Measurements from ENCODE around the gene QRSL1. TPM values are rescaled to one million over a fixed set of nuclear protein-coding genes. Genes with fewer than 3 reads are reported as not detected.
A peak's percentile ranks its signal among the peaks of the same experiment; 100 is the strongest.

QRSL1 gene
- total RNA-seq, 6 donors from 2014 or later, result 3.9 to 9.5 (median 7.7) TPM

DNA sequence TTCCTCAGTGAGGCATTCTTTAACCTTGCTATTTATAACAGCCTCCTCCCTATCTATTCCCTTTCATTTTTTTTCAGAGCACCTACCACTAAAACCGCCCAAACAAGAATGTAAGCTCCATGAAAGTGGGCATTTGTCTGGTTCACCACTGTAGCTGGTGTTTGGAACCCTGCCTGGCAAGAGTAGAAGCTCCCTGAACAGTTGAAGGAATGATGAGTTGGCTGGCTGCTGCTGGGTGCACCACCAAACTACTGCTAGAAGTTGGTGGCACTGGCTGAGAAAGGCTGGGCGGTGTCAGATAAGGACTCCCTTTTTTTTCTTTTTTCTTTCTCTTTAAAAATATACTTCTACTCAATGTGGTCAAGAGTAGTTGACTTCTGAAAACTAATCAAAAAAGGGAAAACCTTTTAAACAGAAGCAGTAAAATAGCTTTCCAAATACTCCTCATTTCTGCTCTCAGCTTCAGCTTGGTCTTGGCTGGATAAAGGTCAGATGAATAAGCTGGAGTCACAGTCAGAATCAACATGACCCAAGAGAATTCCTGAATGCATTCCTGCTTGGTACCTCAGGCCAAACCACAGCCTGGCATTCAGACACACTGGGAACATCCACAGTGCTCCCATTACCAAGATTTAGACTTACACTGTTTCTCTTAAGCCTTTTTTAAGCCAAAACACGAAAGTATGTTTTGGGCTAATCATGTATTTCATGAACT lies 38.1 kb upstream of the QRSL1 start:
- WGBS, 2 donors, result 92 to 95% methylated on average over 3 of the region's 3 CpGs
- H3K27ac ChIP-seq, result no peak overlapping the region
- no peaks in the 10 kb centered on the region for H3K9me3 ChIP-seq
- DNase-seq, result no peak
- peaks cover 0 to 17% (median 0%) of the 10 kb centered on the region in 4 donors for H3K36me3 ChIP-seq
- H3K27me3 ChIP-seq, result no peaks in the 10 kb centered on the region
- H3K4me1 ChIP-seq, result no peaks in the 10 kb centered on the region
- TF ChIP-seq EP300 (IDR thresholded peaks at IDR 0.05) (no peak), POLR2A (IDR thresholded peaks at IDR 0.05) (no peak), POLR2AphosphoS5 (IDR thresholded peaks at IDR 0.05) (no peak)
- TF ChIP-seq, protein P1, sequence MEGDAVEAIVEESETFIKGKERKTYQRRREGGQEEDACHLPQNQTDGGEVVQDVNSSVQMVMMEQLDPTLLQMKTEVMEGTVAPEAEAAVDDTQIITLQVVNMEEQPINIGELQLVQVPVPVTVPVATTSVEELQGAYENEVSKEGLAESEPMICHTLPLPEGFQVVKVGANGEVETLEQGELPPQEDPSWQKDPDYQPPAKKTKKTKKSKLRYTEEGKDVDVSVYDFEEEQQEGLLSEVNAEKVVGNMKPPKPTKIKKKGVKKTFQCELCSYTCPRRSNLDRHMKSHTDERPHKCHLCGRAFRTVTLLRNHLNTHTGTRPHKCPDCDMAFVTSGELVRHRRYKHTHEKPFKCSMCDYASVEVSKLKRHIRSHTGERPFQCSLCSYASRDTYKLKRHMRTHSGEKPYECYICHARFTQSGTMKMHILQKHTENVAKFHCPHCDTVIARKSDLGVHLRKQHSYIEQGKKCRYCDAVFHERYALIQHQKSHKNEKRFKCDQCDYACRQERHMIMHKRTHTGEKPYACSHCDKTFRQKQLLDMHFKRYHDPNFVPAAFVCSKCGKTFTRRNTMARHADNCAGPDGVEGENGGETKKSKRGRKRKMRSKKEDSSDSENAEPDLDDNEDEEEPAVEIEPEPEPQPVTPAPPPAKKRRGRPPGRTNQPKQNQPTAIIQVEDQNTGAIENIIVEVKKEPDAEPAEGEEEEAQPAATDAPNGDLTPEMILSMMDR (IDR thresholded peaks at IDR 0.05), result no peak
- no peak overlapping the region for H3K4me3 ChIP-seq
- ATAC-seq (ENCODE audit: low FRiP score in 2 of 2), result no peak

DNA sequence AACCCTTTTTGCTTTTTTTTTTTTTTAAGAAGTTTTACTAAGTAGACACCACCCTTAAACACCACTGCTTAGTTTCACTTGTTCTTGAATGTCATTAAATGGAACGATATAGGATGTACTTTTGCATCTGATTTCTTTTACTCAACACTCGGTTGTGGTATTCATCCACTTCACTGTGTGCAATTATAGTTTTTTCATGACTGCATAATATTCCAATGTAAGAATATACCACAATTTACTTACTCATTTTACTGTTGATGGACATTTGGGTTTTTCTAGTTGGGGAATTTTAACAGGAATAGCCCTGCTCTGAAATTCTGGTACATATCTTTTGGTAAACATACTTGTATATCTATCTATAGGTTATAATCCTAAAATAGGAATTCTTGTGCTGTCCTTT lies 29.9 kb upstream of the QRSL1 start:
- no peak overlapping the region for H3K27ac ChIP-seq
- no peak for DNase-seq
- WGBS, 2 donors, result 50 to 95% methylated on average over 1 to 2 of the region's 2 CpGs
- H3K9me3 ChIP-seq, result no peaks in the 10 kb centered on the region
- no peaks in the 10 kb centered on the region for H3K4me1 ChIP-seq
- H3K27me3 ChIP-seq, result no peaks in the 10 kb centered on the region
- no peak for ATAC-seq (ENCODE audit: low FRiP score in 2 of 2)
- no peak overlapping the region for H3K4me3 ChIP-seq
- H3K36me3 ChIP-seq, result peaks cover 0 to 11% (median 0%) of the 10 kb centered on the region in 4 donors
- TF ChIP-seq POLR2A (IDR thresholded peaks at IDR 0.05) (no peak), EP300 (IDR thresholded peaks at IDR 0.05) (no peak), POLR2AphosphoS5 (IDR thresholded peaks at IDR 0.05) (no peak)
- TF ChIP-seq, protein P1 (IDR thresholded peaks at IDR 0.05), result no peak

DNA sequence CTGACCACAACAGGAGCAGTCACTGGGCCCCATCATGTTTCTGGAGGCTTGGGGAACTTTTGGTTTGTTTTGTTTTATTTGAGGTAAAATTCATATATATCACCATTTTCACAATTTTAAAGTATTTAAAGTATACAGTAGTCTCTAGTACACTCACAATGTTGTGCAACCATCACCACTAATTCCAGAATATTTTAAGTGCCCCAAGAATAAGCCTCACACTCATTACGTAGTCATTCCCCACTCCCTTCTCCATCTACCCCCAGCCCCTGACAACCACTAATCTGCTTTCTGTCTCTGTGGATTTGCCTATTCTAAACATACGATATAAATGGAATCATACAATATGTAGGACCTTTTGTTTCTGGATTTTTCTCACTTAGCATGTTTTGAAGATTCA lies 29.0 kb upstream of the QRSL1 start:
- Histone ChIP-seq H3K4me1 (no peaks in the 10 kb centered on the region), H3K4me3 (no peak overlapping the region), H3K36me3 (peaks cover 0 to 11% (median 0%) of the 10 kb centered on the region in 4 donors), H3K27ac (no peak overlapping the region), H3K9me3 (no peaks in the 10 kb centered on the region), H3K27me3 (no peaks in the 10 kb centered on the region)
- DNase-seq (no peak), ATAC-seq (ENCODE audit: low FRiP score in 2 of 2) (no peak)
- 96 to 97% methylated on average over 2 of the region's 2 CpGs for WGBS, 2 donors
- TF ChIP-seq POLR2A (IDR thresholded peaks at IDR 0.05) (no peak), POLR2AphosphoS5 (IDR thresholded peaks at IDR 0.05) (no peak), EP300 (IDR thresholded peaks at IDR 0.05) (no peak)
- TF ChIP-seq, protein P1 (IDR thresholded peaks at IDR 0.05), result no peak

DNA sequence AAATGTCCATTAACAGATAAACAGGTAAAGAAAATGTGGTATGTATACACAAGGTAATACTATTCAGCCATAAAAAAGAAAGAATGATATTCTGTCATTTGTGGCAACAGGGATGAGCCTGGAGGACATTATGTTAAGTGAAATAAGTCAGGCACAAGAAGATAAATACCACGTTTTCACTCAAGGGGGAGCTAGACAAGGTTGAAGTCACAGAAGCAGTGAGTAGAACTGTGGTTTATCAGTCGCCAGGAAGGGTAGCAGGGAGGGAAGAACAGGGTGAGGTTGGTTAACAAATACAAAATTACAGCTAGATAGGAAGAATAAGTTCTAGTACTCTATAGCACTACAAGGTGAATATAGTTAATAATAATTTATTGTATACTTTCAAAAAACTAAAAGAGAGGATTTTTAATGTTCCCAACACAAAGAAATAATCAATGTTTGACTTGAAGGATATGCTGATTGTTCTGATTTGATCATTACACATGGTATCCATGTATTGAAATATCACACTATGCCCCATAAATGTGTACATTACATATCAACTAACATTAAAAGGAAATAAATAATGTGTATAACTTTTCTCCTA lies 21.2 kb upstream of the QRSL1 start:
- no peak for TF ChIP-seq POLR2AphosphoS5 (IDR thresholded peaks at IDR 0.05)
- TF ChIP-seq, protein P1 (IDR thresholded peaks at IDR 0.05), result peak in 5 of 6 experiments; percentile 24 to 74 (median 74)
- ATAC-seq (ENCODE audit: low FRiP score in 2 of 2), result peak in 1 of 2 donors; percentile 80
- H3K27me3 ChIP-seq, result no peaks in the 10 kb centered on the region
- H3K4me3 ChIP-seq, result no peak overlapping the region
- no peaks in the 10 kb centered on the region for H3K9me3 ChIP-seq
- peaks cover 0 to 5% (median 0%) of the 10 kb centered on the region in 4 donors for H3K36me3 ChIP-seq
- WGBS, 2 donors, result 8 to 21% methylated on average over 2 of the region's 2 CpGs
- H3K4me1 ChIP-seq, result no peaks in the 10 kb centered on the region
- no peak overlapping the region for H3K27ac ChIP-seq
- DNase-seq, result no peak

Measured in upper lobe of left lung (tissue), 6 donors.